ENCODE measurements around the gene RHOV. TPM values are rescaled to one million over a fixed set of nuclear protein-coding genes. Genes with fewer than 3 reads are reported as not detected.
"Not testable (repeated sequence)": the region's sequence is repeated elsewhere in the genome, so short reads cannot be mapped to it uniquely, and the experiment has no call there.

Gene RHOV
- total and polyA plus RNA-seq, 2 experiments from 2014 or later, result not detected

- WGBS, 2 experiments (ENCODE audit: low coverage in 1 of 2, low lambda C conversion rate in 2 of 2, missing lambda C conversion rate in 2 of 2), result 71 to 73% methylated on average over 1 of the region's 1 CpG
- Histone ChIP-seq H3K79me2 (ENCODE audit: insufficient read depth) (no peaks in the 10 kb centered on the region), H3K9me3 (ENCODE audit: low read depth) (no peaks in the 10 kb centered on the region), H3F3A (ENCODE audit: insufficient read depth) (no peaks in the 10 kb centered on the region), H3K4me1 (ENCODE audit: insufficient read depth) (no peaks in the 10 kb centered on the region), H3K27ac (no peak overlapping the region), H2AFZ (no peak overlapping the region), H4K20me1 (ENCODE audit: insufficient read depth) (no peaks in the 10 kb centered on the region), H3K9me2 (ENCODE audit: insufficient read depth) (no peaks in the 10 kb centered on the region), H3K4me2 (ENCODE audit: unreplicated experiment) (no peak overlapping the region), H3K4me3 (no peak overlapping the region), H3K9ac (no peak overlapping the region), H3K36me3 (ENCODE audit: low read depth) (no peaks in the 10 kb centered on the region), H3K27me3 (replicated peaks; ENCODE audit: insufficient read depth) (peaks cover 9% of the 10 kb centered on the region)
- DNase-seq, result no peak
- no peak for TF ChIP-seq EZH2 (IDR thresholded peaks at IDR 0.05; ENCODE audit: insufficient read depth, poor library complexity, severe bottlenecking)
- TF ChIP-seq EZH2phosphoT487 (IDR thresholded peaks at IDR 0.05; ENCODE audit: insufficient read depth, low read depth), result no peak
- in situ Hi-C loops (cut with MboI), result no loop called here
These were observed 3.3 kb downstream of the RHOV start for GRCh38 chr15:40870716-40871115.

DNA sequence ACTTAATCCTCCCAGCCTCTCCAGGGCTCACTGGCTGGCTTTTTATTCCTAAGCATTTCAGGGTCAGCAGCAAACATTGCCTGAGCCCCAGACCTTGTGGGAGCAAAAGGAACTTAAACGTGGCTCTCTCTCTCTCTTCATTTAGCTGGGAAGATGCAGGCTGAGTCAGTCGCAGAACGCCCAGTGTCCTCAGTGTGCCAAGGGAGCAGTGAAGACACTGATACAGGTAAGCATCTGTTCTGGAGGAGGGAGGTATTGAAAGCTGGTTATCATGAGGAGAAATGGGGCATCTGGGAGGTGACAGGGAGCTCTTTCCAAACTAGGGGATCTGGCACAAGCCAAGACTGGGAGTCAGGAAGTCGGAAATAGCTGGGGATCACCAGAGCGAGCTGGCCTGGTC lies 4.3 kb downstream of the RHOV start:
- Histone ChIP-seq H3K4me1 (ENCODE audit: insufficient read depth) (no peaks in the 10 kb centered on the region), H3K4me2 (ENCODE audit: unreplicated experiment) (no peak overlapping the region), H3K27ac (no peak overlapping the region), H4K20me1 (ENCODE audit: insufficient read depth) (no peaks in the 10 kb centered on the region), H3K9me3 (ENCODE audit: low read depth) (no peaks in the 10 kb centered on the region), H3F3A (ENCODE audit: insufficient read depth) (no peaks in the 10 kb centered on the region), H3K4me3 (no peak overlapping the region), H3K9ac (no peak overlapping the region), H3K79me2 (ENCODE audit: insufficient read depth) (no peaks in the 10 kb centered on the region), H3K27me3 (replicated peaks; ENCODE audit: insufficient read depth) (peaks cover 8% of the 10 kb centered on the region), H2AFZ (no peak overlapping the region), H3K9me2 (ENCODE audit: insufficient read depth) (no peaks in the 10 kb centered on the region), H3K36me3 (ENCODE audit: low read depth) (no peaks in the 10 kb centered on the region)
- 53 to 57% methylated on average over 5 of the region's 5 CpGs for WGBS, 2 experiments (ENCODE audit: low coverage in 1 of 2, low lambda C conversion rate in 2 of 2, missing lambda C conversion rate in 2 of 2)
- in situ Hi-C loops (cut with MboI), result no loop called here
- DNase-seq, result no peak
- TF ChIP-seq EZH2 (IDR thresholded peaks at IDR 0.05; ENCODE audit: insufficient read depth, poor library complexity, severe bottlenecking) (no peak), EZH2phosphoT487 (IDR thresholded peaks at IDR 0.05; ENCODE audit: insufficient read depth, low read depth) (no peak)

DNA sequence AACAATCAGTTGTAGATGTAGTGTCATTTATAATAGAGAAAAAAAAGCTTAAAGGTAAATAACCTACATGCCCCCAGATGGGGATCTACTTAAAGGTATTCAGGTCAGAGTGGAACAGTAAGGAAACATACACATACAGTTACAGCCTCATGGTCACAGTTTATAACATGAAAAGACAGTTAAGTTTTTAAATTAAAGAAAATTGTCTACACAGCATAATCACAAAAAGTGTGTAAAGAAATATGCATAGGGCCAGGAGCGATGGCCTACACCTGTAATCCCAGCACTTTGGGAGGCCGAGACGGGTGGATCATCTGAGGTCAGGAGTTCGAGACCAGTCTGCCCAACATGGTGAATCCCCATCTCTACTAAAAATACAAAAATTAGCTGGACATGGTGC lies 6.8 kb downstream of the RHOV start:
- TF ChIP-seq EZH2 (IDR thresholded peaks at IDR 0.05; ENCODE audit: insufficient read depth, poor library complexity, severe bottlenecking) (no peak), EZH2phosphoT487 (IDR thresholded peaks at IDR 0.05; ENCODE audit: insufficient read depth, low read depth) (no peak)
- 88 to 94% methylated on average over 4 of the region's 4 CpGs for WGBS, 2 experiments (ENCODE audit: low coverage in 1 of 2, low lambda C conversion rate in 2 of 2, missing lambda C conversion rate in 2 of 2)
- H3K4me3 ChIP-seq, result no peak overlapping the region

GRCh38 chr15:40863660-40864270 lies 10.3 kb downstream of the RHOV start:
- Histone ChIP-seq H3F3A (ENCODE audit: insufficient read depth) (no peaks in the 10 kb centered on the region), H3K4me3 (no peak overlapping the region), H3K36me3 (ENCODE audit: low read depth) (no peaks in the 10 kb centered on the region), H3K79me2 (ENCODE audit: insufficient read depth) (no peaks in the 10 kb centered on the region), H3K4me1 (ENCODE audit: insufficient read depth) (no peaks in the 10 kb centered on the region), H3K27me3 (replicated peaks; ENCODE audit: insufficient read depth) (no peaks in the 10 kb centered on the region; the same call in 1 of the 2 replicates), H3K9ac (no peak overlapping the region), H2AFZ (no peak overlapping the region), H3K27ac (no peak overlapping the region), H3K9me2 (ENCODE audit: insufficient read depth) (no peaks in the 10 kb centered on the region), H4K20me1 (ENCODE audit: insufficient read depth) (no peaks in the 10 kb centered on the region), H3K9me3 (ENCODE audit: low read depth) (no peaks in the 10 kb centered on the region), H3K4me2 (ENCODE audit: unreplicated experiment) (no peak overlapping the region)
- no peak for DNase-seq
- in situ Hi-C loops (cut with MboI), result no loop called here
- WGBS, 2 experiments (ENCODE audit: low coverage in 1 of 2, low lambda C conversion rate in 2 of 2, missing lambda C conversion rate in 2 of 2), result 13 to 17% methylated on average over 4 of the region's 4 CpGs
- TF ChIP-seq EZH2 (IDR thresholded peaks at IDR 0.05; ENCODE audit: insufficient read depth, poor library complexity, severe bottlenecking) (no peak), EZH2phosphoT487 (IDR thresholded peaks at IDR 0.05; ENCODE audit: insufficient read depth, low read depth) (no peak)

More for the DNA sequence above, 6.8 kb downstream of the RHOV start:
- Histone ChIP-seq H2AFZ (no peak overlapping the region), H3K79me2 (ENCODE audit: insufficient read depth) (no peaks in the 10 kb centered on the region), H3K9me2 (ENCODE audit: insufficient read depth) (no peaks in the 10 kb centered on the region), H3K4me1 (ENCODE audit: insufficient read depth) (no peaks in the 10 kb centered on the region), H3F3A (ENCODE audit: insufficient read depth) (no peaks in the 10 kb centered on the region), H3K36me3 (ENCODE audit: low read depth) (no peaks in the 10 kb centered on the region), H4K20me1 (ENCODE audit: insufficient read depth) (no peaks in the 10 kb centered on the region), H3K9me3 (ENCODE audit: low read depth) (no peaks in the 10 kb centered on the region), H3K27ac (no peak overlapping the region), H3K27me3 (replicated peaks; ENCODE audit: insufficient read depth) (no peaks in the 10 kb centered on the region), H3K4me2 (ENCODE audit: unreplicated experiment) (no peak overlapping the region), H3K9ac (no peak overlapping the region)
- in situ Hi-C loops (cut with MboI), result no loop called here
- no peak for DNase-seq

DNA sequence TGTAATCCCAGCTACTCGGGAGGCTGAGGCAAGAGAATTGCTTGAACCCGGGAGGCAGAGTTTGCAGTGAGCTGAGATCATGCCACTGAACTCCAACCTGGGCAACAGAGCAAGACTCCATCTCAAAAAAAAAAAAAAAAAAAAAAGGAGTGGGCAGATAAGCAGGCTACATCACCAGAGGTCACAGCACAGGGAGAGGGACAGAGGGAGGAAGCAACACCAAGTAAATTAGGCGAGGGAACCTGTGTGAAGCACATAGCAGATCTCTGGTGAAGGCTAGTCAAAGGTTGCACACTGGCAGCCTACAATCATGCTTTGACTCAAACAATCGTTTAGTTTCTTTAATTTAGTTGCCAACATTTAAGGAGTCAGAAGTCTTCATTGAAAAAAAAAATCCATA lies 12.9 kb downstream of the RHOV start:
- H2AFZ ChIP-seq; H3K36me3 ChIP-seq (ENCODE audit: low read depth); H3K27ac ChIP-seq; H3K9ac ChIP-seq; DNase-seq; H4K20me1 ChIP-seq (ENCODE audit: insufficient read depth); H3F3A ChIP-seq (ENCODE audit: insufficient read depth); H3K79me2 ChIP-seq (ENCODE audit: insufficient read depth); in situ Hi-C loops (cut with MboI); H3K9me2 ChIP-seq (ENCODE audit: insufficient read depth); H3K4me3 ChIP-seq; H3K4me1 ChIP-seq (ENCODE audit: insufficient read depth); H3K27me3 ChIP-seq (replicated peaks; ENCODE audit: insufficient read depth); H3K4me2 ChIP-seq (ENCODE audit: unreplicated experiment); H3K9me3 ChIP-seq (ENCODE audit: low read depth): not testable (repeated sequence)
- WGBS, 2 experiments (ENCODE audit: low coverage in 1 of 2, low lambda C conversion rate in 2 of 2, missing lambda C conversion rate in 2 of 2), result 71 to 78% methylated on average over 4 of the region's 4 CpGs

Data from GM23248 (cell line).